Activated CD4-positive, alpha-beta T cell treated with anti-CD3 and anti-CD28 coated beads, Interleukin-2, amount 10 ng/mL, durations not matched to agents 24 days and 14 days (primary cell): ENCODE data around the gene PLEKHG2. TPM values are rescaled to one million over a fixed set of nuclear protein-coding genes. Genes with fewer than 3 reads are reported as not detected.
A peak's percentile ranks its signal among the peaks of the same experiment; 100 is the strongest.

Experiments used
- DNase-seq: peaks from one replicate; pipeline ENCODE4 v3.0.0; 2022
- H3K27ac Mint-ChIP-seq: one replicate; pipeline ENCODE4 v1.8.0; 2022; ENCODE audit warnings: mild to moderate bottlenecking, mixed read lengths
- H3K27me3 Mint-ChIP-seq: one replicate; pipeline ENCODE4 v1.8.0; 2022; ENCODE audit warnings: mixed read lengths
- H3K36me3 Mint-ChIP-seq: one replicate; pipeline ENCODE4 v1.8.0; 2022; ENCODE audit warnings: low read depth, mild to moderate bottlenecking, mixed read lengths
- H3K4me1 Mint-ChIP-seq: one replicate; pipeline ENCODE4 v1.8.0; 2021; ENCODE audit warnings: mixed read lengths
- H3K4me3 Mint-ChIP-seq: one replicate; pipeline ENCODE4 v1.8.0; 2022; ENCODE audit warnings: mild to moderate bottlenecking, moderate library complexity, mixed read lengths
- H3K9me3 Mint-ChIP-seq: one replicate; pipeline ENCODE4 v1.8.0; 2021; ENCODE audit warnings: mixed read lengths
- intact Hi-C: fragments of 100-400 bp; cut with micrococcal nuclease; formaldehyde crosslinking; loops from one replicate; pipeline ENCODE4 v1.15.1; 2023
- total RNA-seq: library from RNA; stranded (reverse); gene quantifications from 2 replicates; pipeline ENCODE4 v1.2.3, GENCODE V29; 2022

PLEKHG2 gene
- total RNA-seq, 1 donor from 2014 or later = 42.0 TPM

- Mint-ChIP-seq H3K9me3 (no peaks in the 10 kb centered on the region), H3K27me3 (no peaks in the 10 kb centered on the region), H3K4me3 (no peak overlapping the region), H3K36me3 (peaks cover 36% of the 10 kb centered on the region), H3K27ac (no peak overlapping the region), H3K4me1 (peaks cover 18% of the 10 kb centered on the region)
- no peak for DNase-seq
- intact Hi-C loops = no loop called here
Observed at GRCh38 chr19:39428283-39429112, 16.0 kb downstream of the PLEKHG2 start.

- intact Hi-C loops = loop anchor here (1.0 to 2.0 kb wide), 3 partner anchors 17 to 40 kb away; partner anchors contain the start of genes MED29, PAF1 and PLEKHG2
- H3K27me3 Mint-ChIP-seq = no peaks in the 10 kb centered on the region
- peaks cover 34% of the 10 kb centered on the region for H3K4me1 Mint-ChIP-seq
- DNase-seq = peak; percentile 91
- H3K4me3 Mint-ChIP-seq = peak overlapping the region; percentile 66
- no peaks in the 10 kb centered on the region for H3K9me3 Mint-ChIP-seq
- peaks cover 49% of the 10 kb centered on the region for H3K36me3 Mint-ChIP-seq
- H3K27ac Mint-ChIP-seq = peak overlapping the region; percentile 97
Observed at GRCh38 chr19:39430675-39431593, 18.5 kb downstream of the PLEKHG2 start.

DNA sequence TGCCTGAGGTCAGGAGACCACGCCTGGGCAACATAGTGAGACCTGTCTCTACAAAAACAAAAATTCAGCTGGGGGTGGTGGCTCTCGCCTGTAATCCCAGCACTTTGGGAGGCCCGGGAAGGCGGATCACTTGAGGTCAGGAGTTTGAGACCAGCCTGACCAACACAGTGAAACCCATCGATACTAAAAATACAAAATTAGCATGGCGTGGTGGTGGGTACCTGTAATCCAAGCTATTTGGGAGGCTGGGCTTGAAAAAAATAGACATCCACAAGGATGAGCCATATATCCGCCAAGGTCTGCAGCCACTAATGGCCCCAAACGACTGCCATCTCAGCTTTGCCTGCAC, 20.2 kb downstream of the PLEKHG2 start:
- peaks cover 46% of the 10 kb centered on the region for H3K36me3 Mint-ChIP-seq
- H3K4me1 Mint-ChIP-seq = peaks cover 44% of the 10 kb centered on the region
- no peaks in the 10 kb centered on the region for H3K27me3 Mint-ChIP-seq
- no peak for DNase-seq
- intact Hi-C loops = no loop called here
- peak overlapping the region; percentile 85 for H3K27ac Mint-ChIP-seq
- no peaks in the 10 kb centered on the region for H3K9me3 Mint-ChIP-seq
- peak overlapping the region; percentile 26 for H3K4me3 Mint-ChIP-seq

GRCh38 chr19:39433480-39434079, 21.1 kb downstream of the PLEKHG2 start:
- Mint-ChIP-seq H3K27ac (peak overlapping the region; percentile 85), H3K27me3 (no peaks in the 10 kb centered on the region), H3K4me1 (peaks cover 44% of the 10 kb centered on the region), H3K36me3 (peaks cover 46% of the 10 kb centered on the region), H3K4me3 (peak overlapping the region; percentile 91), H3K9me3 (no peaks in the 10 kb centered on the region)
- no peak for DNase-seq
- intact Hi-C loops = no loop called here

DNA sequence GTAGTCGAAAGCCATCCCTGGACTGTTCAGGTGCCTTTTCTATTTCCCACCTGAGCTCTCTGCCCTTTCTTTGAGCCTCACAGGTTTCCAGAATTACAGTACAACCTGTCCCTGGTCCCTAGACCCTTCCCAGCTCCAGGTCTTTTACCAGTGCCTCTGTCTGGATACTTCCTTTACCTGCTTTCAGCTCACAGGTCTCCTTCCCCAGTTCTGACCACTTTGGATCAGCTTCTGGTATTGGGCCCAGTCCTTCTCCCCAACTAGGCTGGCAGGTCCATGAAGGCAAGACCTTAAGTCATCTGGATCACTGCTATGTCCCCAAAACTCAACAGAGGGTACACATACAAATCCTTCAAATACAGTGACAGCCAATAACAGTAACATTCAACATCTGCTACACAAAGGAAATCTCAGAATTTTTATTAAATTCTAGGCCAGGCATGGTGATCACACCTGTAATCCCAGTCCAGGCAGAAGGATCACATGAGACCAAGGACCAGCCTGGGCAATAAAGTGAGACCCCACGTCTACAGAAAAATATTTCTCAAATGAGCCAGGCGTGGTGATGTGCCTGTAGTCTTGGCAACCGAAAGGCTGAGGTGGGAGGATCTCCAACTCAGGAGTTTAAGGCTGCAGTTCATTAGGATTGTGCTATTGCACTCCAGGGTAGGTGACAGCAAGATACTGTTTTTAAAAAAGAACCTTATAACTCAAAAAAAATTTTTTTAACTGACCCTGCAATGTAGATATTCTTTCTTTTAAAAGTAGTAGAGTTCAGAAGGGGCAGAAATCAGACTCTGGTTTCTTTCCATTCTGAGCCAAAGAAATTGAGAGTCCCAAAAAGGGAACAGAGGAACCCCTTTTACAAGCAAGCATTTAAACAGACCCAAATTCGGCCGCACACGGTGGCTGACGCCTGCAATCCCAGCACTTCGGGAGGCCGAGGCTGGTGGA, 21.9 kb downstream of the PLEKHG2 start:
- Mint-ChIP-seq H3K9me3 (no peaks in the 10 kb centered on the region), H3K27ac (peak overlapping the region; percentile 99), H3K27me3 (no peaks in the 10 kb centered on the region), H3K36me3 (peaks cover 46% of the 10 kb centered on the region), H3K4me3 (peak overlapping the region; percentile 91), H3K4me1 (peaks cover 44% of the 10 kb centered on the region)
- intact Hi-C loops = no loop called here
- DNase-seq = no peak

DNA sequence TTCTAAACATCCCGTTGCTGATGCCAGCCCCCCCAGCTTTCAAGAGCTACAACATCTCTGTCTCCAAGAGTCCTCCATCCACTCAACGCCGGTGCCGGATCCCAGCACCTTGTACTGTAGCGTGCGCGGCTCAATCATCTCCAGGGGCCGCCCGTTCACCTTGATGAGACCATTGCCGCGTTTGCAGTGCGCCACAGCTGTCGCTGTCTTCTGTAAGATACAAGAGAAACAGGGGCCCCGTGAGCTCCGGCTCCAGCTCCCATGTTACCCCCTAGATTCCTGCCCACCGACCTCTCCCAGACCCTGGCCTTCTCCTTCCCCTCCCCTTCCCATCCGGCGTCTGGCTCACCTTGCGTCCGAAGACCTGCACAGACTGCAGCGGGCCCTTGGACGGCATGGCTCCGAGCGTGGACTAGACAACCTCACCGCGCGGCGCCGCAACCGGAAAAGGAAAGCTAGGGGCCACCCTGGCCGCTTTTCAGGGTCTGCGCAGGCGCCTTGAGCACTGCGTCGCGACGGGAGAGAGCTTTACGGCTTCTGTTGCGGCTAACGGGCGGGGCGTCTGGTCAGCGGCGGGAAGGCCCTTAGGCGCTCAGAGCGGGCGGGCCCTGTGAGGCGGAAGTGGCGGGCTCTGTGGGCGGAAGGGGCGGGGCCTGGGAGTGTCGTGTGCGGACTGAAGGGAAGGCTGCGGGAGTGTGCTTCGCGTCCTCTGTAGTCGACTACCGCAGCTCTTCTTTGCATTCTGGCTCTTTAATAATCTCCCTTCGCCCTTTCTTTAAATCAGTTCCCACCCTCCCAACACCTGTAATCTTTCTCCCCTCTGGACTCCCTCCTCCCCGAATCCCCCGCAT, 23.3 kb downstream of the PLEKHG2 start, which contains the start of gene RPS16:
Gene RPS16 (minus strand): TSS at position 451 of the 851 bp plus-strand sequence. CDS start 54 bp downstream, at position 397.
- Mint-ChIP-seq H3K36me3 (peaks cover 42% of the 10 kb centered on the region), H3K27me3 (no peaks in the 10 kb centered on the region), H3K27ac (peak within 1 kb of the TSS; percentile 99), H3K4me3 (peak within 1 kb of the TSS; percentile 91), H3K9me3 (no peaks in the 10 kb centered on the region), H3K4me1 (peaks cover 45% of the 10 kb centered on the region)
- DNase-seq = peak; percentile 100
- intact Hi-C loops = loop anchor here (1.0 kb wide), 2 partner anchors 10 to 23 kb away; partner anchors contain the start of genes PLEKHG2 and SUPT5H

- peak overlapping the region; percentile 91 for H3K4me3 Mint-ChIP-seq
Observed at GRCh38 chr19:39436350-39436716, 23.9 kb downstream of the PLEKHG2 start.

DNA sequence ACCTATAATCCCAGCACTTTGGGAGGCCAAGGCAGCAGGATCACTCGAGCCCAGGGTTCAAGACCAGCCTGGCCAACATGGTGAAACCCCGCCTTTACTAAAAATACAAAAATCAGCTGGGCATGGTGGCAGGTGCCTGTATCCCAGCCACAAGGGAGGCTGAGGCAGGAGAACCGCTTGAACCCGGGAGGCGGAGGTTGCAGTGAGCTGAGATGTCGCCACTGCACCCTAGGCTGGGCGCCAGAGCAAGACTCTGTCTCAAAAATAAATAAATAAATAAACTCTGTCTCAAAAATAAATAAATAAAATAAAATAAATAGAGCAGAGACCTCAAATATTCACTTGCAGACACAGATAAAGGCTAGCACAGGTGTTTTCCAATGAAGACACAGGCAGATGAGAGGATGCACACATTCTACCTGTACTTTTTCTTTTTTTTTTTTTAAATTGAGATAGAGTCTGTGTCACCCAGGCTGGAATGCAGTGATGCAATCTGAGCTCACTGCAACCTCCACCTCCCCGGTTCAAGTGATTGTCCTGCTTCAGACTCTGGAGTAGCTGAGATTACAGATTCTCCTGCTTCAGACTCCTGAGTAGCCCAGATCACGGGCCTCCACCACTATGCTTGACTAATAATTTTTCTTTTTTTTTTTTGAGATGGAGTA, 25.9 kb downstream of the PLEKHG2 start:
- DNase-seq = no peak
- Mint-ChIP-seq H3K4me3 (no peak overlapping the region), H3K36me3 (peaks cover 25% of the 10 kb centered on the region), H3K4me1 (peaks cover 32% of the 10 kb centered on the region), H3K9me3 (no peaks in the 10 kb centered on the region), H3K27me3 (no peaks in the 10 kb centered on the region), H3K27ac (no peak overlapping the region)
- intact Hi-C loops = no loop called here

More at GRCh38 chr19:39436350-39436716, 23.9 kb downstream of the PLEKHG2 start:
- intact Hi-C loops = loop anchor here (1.0 kb wide), 2 partner anchors 9 to 24 kb away; partner anchors contain the start of genes PLEKHG2 and SUPT5H
- H3K27ac Mint-ChIP-seq = peak overlapping the region; percentile 99
- peaks cover 39% of the 10 kb centered on the region for H3K4me1 Mint-ChIP-seq
- H3K9me3 Mint-ChIP-seq = no peaks in the 10 kb centered on the region
- no peak for DNase-seq
- peaks cover 36% of the 10 kb centered on the region for H3K36me3 Mint-ChIP-seq
- no peaks in the 10 kb centered on the region for H3K27me3 Mint-ChIP-seq

GRCh38 chr19:39444598-39445195, 32.2 kb downstream of the PLEKHG2 start:
- Mint-ChIP-seq H3K4me3 (peak overlapping the region; percentile 98), H3K36me3 (peaks cover 36% of the 10 kb centered on the region), H3K27ac (peak overlapping the region; percentile 96), H3K4me1 (peaks cover 33% of the 10 kb centered on the region), H3K9me3 (no peaks in the 10 kb centered on the region), H3K27me3 (no peaks in the 10 kb centered on the region)
- intact Hi-C loops = loop anchor here (1.0 to 5.0 kb wide), 5 partner anchors 8 to 388 kb away; partner anchors contain the start of genes DYRK1B, MED29, PAF1 and SAMD4B
- DNase-seq = no peak

GRCh38 chr19:39445196-39446111, 33.0 kb downstream of the PLEKHG2 start, which contains the start of gene SUPT5H:
Gene SUPT5H, plus strand, starts transcription at chr19:39445582. Its CDS starts 309 bp downstream, at chr19:39445891.
- Mint-ChIP-seq H3K27ac (peak within 1 kb of the TSS; percentile 96), H3K27me3 (no peaks in the 10 kb centered on the region), H3K9me3 (no peaks in the 10 kb centered on the region), H3K4me3 (peak within 1 kb of the TSS; percentile 98), H3K36me3 (peaks cover 41% of the 10 kb centered on the region), H3K4me1 (peaks cover 33% of the 10 kb centered on the region)
- DNase-seq = peak; percentile 99
- intact Hi-C loops = loop anchor here (1.0 to 5.0 kb wide), 6 partner anchors 9 to 387 kb away; partner anchors contain the start of genes DYRK1B, MED29, PAF1 and SAMD4B
